Activated CD4-positive, alpha-beta T cell treated with anti-CD3 and anti-CD28 coated beads, Interleukin-2, amount 50 U/mL, for 48 hours (primary cell): ENCODE measurements around the gene IQCK.

ENCODE experiments used
- DNase-seq, 2 experiments: peaks; one replicate each; pipeline ENCODE4 v3.0.0-alpha.2; 2020

Gene IQCK

DNA sequence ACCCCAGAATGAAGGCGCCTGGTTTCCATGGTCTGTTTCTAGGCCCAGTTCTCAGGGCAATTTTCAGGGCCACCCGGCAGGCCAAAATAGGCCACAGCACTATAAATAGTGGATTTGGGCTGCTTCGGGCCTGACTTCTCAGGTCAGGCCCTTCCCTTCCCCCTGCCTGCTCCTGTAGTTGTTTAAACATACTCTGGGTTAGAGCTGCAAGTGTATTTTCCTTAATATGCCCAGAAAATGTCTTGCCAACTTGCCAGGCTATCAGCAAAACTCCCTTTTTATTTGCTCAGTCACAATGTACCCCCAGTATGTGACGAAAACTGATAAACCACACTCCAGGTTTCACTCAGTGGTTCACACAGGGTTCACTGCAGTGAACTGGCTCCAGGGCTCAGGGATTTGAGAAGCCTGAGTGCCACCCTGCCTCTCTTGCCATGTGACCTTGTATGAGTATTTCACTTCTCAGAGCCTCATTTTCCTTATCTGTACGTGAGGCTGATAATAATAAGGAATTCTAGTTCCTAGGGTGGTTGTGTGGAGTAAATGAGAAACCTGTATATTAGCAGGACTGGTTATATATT is 90.1 kb downstream of the IQCK start:
- no peak for DNase-seq

DNA sequence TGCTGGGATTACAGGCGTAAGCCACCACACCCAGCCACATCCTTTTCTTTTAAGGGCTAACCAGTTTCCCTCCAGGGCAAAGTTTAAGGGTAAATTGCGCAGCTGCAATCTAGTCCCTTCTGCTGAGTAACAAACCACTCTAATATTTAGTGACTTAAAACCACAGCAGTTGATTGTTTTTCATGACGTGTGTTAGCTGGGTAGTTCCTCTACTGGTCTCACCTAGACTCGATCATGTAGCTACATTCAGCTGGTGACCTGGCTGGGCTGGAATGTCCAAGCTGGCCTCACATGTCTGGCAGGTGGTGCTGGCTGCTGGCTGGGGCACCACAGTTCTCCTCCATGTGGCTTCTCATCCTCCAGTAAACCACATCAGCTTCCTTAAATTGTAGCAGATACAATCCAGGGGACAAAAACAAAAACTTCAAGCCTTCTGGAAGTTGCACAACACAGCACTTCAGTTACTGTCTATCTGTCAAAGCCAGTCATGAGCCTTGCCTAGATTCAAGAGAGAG is 91.1 kb downstream of the IQCK start:
- DNase-seq: no peak

DNA sequence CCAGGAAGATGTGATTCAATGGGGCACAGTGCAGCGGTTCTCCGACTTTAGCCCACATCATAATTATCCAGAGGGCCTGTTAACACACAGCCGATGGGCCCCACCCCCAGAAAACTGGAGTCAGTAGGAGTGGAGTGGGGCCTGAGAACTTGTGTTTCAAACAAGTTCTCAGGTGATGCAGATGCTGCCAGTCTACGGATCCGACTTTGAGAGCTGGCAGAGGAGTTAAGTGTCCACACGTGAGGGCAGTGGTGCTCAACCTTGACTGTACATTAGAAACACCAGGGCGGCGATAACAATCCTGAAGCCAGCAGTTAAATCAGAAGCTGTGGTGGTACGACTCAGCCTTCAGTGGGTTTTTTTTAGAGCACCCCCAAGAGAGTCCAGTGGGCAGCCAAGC is 91.6 kb downstream of the IQCK start:
- DNase-seq: no peak

DNA sequence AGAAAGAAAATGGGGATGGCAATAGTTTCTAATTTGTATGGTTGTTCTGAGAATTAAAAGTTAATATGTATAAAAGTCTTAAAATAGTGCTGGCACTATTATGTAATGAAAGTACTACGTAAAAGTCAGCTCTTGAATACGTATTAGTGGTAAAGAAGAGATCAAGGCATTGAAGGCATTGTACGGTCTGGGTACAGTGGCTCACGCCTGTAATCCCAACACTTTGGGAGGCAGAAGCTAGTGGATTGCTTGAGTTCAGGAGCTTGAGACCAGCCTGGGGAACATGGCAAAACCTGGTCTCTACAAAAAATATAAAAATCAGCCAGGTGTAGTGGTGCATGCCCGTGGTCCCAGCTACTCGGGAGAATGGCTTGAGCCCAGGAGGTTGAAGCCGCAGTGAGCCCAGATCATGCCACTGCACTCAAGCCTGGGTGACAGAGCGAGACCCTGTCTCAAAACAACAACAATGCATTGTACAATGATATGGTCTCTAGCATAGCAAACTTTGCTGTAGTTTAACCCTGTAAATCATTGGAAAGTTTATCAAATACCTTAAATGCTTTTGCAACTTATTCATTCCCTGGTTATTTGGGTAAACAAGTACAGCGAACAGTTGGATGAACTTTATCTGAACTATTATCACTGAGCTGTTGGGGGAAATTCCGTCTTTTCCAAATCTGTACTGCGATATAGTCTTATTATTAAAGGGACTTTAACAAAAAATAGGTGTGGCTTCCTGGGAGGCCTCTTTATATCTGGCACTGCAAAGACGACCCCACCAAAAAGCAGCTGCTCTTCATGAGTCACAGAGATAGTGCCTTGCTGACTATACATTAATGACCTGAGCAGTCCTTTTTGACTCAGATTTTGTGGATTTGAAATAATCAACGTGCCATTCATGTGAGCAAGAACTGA is 93.0 kb downstream of the IQCK start:
- DNase-seq: no peak

DNA sequence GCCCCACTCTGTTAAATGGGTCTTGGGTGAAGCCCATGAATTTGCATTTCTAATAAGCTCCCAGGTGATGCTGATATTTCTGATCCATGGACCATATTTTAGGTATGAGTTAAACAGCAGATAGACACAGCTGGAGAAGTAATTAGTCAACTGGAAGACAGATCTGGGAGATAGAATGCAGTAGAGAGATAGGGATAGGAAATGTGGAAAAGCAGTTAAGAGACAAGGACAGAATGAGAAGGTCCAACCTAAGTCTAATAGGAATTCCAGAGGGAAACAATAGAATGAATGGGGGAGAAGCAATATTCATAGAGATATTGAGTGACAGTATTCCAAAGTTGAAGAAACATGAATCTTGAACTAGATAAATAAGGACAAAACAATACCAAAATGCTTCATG is 94.9 kb downstream of the IQCK start:
- DNase-seq: no peak

DNA sequence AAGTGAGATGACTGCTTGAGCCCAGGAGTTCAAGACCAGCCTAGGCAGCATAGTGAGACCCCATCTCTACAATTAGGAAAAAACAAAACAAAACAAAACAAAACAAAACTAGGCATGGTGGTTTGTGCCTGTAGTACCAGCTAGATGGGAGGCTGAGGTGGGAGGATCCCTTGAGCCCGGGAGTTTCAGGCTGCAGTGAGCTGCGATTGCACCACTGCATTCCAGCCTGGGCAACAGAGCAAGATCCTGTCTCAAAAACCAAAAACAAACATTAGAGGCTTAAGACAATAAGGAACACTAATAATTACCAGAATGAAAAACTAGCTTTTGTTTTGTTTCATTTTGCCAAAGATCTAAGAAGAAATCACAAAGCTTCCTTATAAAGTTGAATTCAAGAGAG is 97.3 kb downstream of the IQCK start:
- no peak for DNase-seq

DNA sequence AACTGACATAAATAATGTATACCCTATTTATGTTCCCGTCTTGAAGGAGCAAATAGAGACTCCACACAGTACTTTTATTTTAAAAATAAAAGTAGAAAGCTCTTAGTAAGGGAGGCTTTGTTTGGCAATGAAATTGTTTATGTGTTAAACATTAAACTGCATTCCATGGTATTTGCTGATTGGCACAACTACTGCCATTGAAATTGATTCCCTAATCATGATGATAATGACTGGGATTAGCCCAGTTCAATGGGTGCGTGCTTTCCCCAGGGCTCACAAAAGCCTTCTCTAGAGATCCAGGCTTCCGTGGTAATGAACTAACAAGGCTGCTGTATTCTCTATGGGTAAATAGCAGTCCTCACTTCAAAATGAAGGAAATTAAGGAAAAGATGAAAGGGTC is 99.1 kb downstream of the IQCK start:
- no peak for DNase-seq

DNA sequence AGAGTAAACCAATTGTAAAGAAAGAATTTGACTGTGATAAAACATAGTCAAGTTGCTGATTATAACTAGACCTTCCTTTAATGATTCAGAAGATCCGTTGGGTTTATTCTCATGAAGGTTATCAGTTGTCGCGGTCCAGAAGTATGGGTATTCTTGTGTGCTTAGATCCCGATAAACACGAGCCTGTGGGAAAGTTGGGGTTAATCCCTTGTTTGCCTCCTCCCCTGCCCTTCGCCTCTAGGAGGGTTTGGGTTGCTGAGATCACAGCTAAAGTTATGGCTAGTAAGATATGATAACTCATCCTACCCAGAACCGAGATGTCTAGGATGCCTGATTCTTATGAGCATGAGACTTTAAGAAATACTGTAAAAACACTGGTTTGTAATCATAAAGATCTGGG is 99.8 kb downstream of the IQCK start:
- no peak for DNase-seq

DNA sequence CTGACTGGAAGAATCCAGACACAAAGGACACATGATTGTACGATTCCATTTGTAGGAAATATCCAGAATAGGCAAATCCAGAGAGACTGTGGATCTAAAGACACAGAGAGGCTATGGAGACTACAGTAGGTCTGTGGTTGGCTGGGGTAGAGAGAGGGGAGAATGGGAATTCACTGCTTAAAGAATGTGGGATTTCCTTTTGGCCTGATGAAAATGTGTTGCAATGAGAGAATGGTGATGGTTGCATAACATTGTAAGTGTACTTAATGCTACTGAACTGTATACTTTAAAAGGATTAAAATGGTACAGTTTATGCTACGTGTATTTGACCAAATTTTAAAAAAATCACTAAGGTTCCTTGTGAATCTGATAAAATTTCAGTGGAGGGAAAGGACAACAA is 104.5 kb downstream of the IQCK start:
- no peak for DNase-seq

DNA sequence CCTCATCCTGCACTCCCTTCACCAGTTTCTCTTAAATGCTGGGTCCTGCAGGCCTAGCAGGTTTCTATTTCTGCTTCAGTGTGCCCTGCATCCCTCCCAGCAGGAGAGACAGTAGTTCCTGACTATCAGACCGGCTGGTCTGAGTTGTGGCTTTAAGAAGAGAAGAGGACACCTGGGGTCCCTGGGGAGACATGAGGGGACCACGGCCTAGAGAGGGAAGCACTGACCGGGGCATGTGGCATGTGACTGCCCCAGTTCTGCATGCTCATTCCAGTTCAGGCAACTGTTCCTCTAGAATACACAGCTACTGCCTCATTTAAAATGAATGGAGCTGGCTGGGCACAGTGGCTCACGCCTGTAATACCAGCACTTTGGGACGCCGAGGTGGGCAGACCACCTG is 105.3 kb downstream of the IQCK start:
- no peak for DNase-seq

DNA sequence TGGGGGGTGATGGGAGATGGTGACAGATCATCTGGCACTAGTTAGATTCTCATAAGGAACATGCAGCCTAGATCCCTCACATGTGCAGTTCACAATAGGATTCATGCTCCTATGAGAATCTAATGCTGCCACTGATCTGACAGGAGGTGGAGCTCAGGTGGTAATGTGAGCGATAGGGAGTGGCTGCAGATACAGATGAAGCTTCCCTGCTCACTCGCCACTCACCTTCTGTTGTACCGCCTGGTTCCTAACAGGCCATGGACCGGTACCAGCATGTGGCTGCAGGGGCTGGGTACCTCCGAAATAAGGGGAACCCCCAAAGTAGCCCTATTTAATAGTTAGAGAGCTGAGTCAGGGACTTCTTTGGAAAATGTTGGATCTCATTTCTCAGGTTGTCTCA is 106.1 kb downstream of the IQCK start:
- DNase-seq: no peak

DNA sequence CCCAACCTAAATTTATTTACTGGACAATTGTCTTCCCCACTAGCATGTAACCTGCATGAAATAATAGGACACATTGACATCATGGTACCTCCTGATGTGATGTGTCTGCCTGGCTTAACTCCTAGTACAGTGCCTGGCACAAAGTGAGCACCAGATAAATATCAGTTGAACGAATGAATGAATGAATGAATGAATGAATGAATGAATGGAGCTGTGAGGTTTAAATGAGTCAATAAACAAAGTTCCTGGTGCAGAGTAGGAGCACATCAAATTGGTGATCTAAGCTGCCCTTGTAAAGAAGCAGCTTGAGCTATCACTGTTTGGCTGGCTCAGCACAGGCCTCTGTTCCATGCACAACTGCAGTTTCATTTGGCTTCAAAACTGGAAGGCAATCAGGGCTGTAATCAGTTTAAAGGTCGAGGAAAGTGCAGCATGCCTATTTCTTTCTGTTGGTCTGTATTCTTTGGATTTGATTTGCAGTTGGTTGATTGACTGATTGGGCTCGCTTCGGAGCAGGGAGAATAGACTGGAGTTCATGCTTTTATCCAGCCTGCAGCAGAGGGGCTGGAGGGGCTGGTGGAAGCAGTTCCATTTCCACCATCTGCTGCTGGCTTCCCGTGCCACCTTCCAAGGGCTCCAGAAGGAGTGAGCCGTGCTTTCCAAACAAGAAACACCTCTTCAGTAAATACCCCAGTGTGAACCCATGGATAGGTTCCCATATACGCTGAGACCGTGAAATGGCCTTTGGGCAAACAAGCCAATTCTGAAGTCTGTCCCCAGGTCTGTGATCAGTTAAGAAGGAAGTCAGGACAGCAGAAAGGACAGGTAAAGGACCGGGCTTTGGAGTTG is 112.0 kb downstream of the IQCK start:
- no peak for DNase-seq

DNA sequence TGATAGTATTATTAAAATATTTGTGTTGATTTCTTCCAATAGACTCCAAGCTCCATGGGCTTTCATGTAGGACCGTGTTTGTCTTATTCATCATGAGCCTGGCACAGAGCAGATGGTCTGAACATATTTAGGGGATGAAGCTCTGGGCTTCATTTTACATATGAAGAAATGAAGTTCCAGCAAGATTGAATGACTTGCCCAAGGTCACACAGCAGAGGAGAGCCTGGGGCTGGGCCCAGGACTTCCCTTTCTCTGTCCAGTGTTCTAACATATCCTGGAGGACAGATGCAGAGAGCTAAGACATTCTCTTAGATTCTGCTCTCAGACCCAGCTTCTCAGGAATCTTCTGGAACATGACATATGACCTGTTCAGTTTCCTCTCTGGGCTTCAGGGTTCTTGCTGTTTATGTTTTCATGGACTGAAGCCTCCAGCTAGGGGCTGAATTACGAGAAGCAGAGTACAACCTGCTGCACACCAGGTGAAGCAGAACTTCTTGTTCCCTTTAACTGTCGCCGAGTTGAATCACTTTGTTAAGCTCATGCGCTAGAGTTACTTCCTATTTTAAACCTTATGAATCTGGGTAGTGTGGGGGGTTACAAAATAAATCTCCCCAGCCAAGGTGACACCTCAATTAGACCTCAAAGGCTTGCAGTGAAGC is 113.0 kb downstream of the IQCK start:
- no peak for DNase-seq

DNA sequence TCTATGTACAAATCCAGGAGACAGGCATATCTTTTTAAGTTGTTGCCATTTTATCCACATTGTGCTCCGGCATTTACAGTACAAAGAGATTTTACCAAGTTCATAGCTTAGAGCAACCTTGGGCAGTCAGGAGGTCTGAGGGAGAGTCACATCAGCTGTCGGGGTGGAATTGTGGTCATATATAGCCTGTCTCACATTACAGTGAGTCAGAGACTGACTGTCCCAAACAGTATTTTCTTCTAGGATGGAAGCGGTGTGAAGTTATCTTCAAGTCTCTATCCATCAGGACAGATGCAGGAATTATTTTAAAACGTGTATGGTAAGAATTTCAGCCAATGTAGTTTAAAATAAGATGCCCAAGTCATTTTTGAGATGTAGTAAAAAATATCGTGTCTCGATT is 113.6 kb downstream of the IQCK start:
- DNase-seq: no peak

DNA sequence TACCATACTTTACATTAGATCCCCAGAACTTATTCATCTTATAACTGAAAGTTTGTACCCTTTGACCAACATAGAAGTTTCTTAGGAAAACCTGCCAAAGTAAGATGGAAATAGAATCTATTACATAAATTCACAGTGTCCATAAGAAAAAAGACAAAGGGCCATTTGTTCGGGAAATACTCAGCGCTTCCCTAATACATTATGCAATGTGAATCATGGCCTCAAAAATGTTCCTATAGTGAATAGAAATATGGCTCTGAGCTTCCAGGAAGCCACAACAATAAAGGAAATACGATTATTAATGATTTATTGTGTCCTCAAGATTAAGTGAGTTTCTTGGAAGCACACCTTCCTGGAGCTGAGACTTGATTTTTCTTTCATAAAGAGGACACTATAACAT is 115.1 kb downstream of the IQCK start:
- no peak for DNase-seq

DNA sequence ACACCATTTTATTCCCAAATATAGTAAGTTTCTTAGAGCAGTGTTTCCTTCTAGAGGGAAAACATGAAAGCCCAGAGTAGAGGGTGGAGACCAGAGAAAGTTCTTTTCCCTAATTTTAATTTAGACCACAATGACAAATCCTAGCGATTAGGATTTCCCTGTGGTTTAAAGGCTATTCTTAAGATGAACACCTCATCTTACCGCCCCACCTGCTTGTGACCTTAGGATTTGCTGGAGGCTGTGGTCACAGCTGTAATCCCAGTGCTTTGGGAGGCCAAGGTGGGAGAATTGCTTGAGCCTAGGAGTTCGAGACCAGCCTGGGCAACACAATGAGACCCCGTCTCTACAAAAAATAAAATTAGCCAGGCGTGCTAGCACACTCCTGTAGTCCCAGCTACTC is 115.5 kb downstream of the IQCK start:
- no peak for DNase-seq

DNA sequence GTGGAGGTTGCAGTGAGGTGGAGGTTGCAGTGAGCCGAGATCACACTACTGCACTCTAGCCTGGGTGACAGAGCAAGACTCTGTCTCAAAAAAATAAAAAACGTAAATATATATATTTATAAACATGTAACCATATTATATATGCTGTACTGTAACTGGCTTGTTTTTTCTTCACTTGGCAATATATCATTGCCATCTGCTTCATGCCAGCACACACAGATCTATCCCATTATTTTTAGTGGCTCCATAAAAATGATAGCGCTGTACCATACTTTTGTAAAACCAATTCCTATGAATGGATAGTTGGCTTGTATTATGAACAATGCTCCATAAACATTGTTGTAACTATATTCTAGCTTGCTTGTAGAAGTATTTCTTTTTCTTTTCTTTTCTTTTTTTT is 117.1 kb downstream of the IQCK start:
- no peak for DNase-seq

DNA sequence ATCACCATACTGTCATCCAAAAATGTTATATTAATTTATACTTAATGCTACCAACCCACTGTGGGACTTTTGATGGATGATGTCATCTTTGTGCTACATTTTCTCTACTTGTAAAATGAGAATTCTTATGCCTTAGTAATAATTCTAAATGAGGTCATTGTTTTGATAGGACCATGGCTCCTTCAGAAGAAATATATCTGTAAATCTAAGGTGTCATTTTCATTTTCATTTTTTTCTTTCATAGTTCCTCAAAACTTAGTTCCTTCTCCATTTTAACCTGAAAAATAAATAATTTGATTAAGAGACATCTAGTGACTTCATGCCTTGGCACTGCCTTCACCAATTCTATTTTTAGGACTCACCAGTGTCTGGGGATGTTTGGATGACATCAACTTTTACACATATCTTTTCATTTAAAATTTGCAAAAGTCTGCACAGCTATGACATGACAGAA is 117.9 kb downstream of the IQCK start:
- no peak for DNase-seq

DNA sequence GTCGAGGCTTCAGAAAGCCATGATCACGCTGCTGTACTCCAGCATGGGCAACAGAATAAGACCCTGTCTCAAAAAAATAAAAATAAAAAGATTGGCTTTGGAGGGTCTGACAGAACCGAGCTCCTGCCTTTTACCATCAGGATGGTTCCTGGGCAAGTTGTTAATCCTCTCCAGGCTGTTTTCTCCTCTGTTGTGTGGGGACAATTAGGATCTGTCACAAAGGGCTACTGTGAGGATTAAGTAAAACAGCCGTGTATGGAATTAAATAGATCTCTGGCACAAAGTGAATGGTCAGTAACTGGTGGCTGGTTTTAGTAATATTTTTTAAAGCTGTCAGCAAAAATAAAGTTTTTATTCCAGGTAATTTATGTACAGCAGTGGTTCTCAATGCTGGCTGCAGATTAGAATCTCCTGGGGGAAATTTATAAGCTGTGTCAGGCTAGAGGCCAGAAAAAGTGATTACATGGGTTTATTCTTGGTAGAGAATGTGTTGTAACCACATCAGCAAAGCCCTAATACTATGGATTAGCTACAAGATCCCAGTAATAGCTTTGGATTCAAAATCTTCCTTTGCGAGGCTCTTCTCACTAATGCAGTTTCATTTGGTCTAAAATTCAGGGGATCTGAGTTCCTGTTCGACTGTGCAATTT is 119.4 kb downstream of the IQCK start:
- DNase-seq: no peak

DNA sequence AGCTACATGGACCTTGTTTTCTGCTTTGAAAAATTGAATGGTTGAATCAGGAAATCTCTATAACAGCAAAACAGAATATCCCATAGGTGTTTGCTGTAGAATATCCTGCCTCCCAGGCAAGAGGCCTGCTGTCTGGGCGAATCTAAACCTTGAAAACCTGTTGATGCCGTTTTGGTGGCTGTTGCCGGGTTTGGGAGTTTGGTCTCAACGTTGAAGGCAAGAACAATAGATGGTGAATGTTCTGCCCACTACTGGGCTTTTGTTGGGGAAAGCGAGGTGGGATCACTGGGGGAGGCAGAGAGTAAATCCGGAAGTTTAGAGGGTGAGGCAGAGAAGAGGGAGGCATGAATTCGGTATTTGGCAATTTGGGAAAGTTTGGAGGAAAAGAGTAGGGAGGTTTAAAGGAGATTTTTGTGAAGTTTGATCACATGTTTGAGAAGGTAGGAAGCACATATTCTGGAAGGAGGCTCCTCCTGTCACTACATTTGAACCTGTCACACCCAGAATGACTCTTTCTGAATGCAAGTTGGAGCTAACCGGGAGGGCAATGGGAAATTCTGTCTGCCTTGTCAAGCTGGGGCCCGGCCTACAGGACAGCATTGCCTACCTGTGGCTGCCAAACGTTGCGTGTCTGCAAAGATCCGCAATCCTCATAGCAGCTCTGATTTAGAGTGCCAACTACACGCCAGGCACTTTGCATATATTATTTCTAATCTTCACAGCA is 120.1 kb downstream of the IQCK start:
- DNase-seq: no peak

DNA sequence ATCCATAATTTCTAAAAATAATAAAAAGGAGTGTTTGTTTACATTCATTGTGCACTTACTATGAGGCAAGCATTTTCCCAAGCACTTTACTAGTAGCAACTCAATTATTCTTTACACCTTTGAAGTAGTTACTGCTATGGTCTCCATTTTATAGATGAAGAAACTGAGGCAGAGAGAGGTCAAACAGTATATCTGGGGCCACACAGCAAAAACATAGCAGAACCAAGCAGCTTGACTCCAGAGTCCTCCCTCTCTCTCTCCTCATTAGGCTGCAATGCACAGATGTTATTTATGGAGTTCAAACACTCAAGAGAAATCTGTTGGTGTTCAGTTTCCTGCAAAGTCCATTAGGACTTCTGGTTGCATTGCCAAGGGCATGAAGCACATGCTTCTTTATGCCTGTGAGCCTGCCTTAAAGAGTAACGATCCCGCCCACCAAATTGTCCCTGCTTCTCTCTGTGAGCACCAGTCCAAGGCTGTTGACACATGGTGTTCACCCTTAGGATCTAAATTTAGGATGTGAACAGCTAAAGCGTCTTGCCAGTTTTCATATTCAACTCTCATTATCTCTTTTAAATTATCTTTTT is 122.5 kb downstream of the IQCK start:
- DNase-seq: no peak
